Heart left ventricle (tissue), 11 donors: ENCODE measurements around the gene SEMA4A. TPM values are rescaled to one million over a fixed set of nuclear protein-coding genes. Genes with fewer than 3 reads are reported as not detected.

ENCODE experiments used
- polyA plus RNA-seq, 2 donors: library from polyadenylated mRNA; stranded (reverse); fragments of 200-250 nt; gene quantifications; one replicate each; pipeline ENCODE4 v1.2.3, GENCODE V29; 2013
- total RNA-seq, 9 donors: library from RNA; depleted of rRNA in 2 of 9; stranded (reverse); fragments of >200 nt in 2 of 9; fragmentation: NEBNext Ultra II Directional in 3 of 9; extraction: Animal tissue kit (Norgen Biotek cat#: 25700) in 3 of 9; gene quantifications; one replicate each; pipeline versions ENCODE4 v1.1.0 to v1.2.4, GENCODE V29; 2016 to 2023
- donor health status: ischemic (EF 13 %, LVEDD 7.1; RV severe dilation, severe dysfunction).
- donor health status: healthy with polysubstance abuse.
- donor health status: DM: no; HTN: yes; CAD: no.
- donor health status: DM: no; HTN: no; CAD: no.
- donor health status: ischemic (EF 25% LVEDD 5.7; RV mildly dilated, moderate dysfunction).
- donor health status: healthy.
- donor health status: DM: yes; HTN: yes; CAD: no.
- donor health status: PGD.
- donor health status: nonischemic (EF 23%, LVEDD 6.1; RV moderate dilation, normal function).

SEMA4A gene
- total and polyA plus RNA-seq, 11 donors: 0.60 to 10.2 (median 1.6) TPM

Other genes starting within 250 kb of the SEMA4A start
- 10 to 100 TPM; 15.1 to 33.3 (median 20.0) TPM for gene RIT1, start 242.2 kb upstream of the SEMA4A start, total RNA-seq
- gene RIT1, start 242.2 kb upstream of the SEMA4A start, polyA plus RNA-seq: 10 to 100 TPM in 1 of 2 donors, 1 to 10 TPM in 1; 8.1 to 20.1 TPM
- gene KHDC4, start 219.2 kb upstream of the SEMA4A start, total RNA-seq: 10 to 100 TPM; 16.9 to 28.0 (median 22.6) TPM
- 10 to 100 TPM; 17.4 to 19.1 TPM for gene KHDC4, start 219.2 kb upstream of the SEMA4A start, polyA plus RNA-seq
- gene RXFP4, start 211.9 kb upstream of the SEMA4A start, total RNA-seq: not detected
- under 1 TPM in 1 of 2 donors, not detected in 1; 0.07 TPM for gene RXFP4, start 211.9 kb upstream of the SEMA4A start, polyA plus RNA-seq
- gene ARHGEF2, start 175.0 kb upstream of the SEMA4A start, total RNA-seq: 10 to 100 TPM; 34.7 to 98.6 (median 61.6) TPM
- gene ARHGEF2, start 175.0 kb upstream of the SEMA4A start, polyA plus RNA-seq: 10 to 100 TPM; 23.9 to 28.8 TPM
- gene SSR2, start 132.6 kb upstream of the SEMA4A start, total RNA-seq: 100 to 1,000 TPM in 4 of 9 donors, 10 to 100 TPM in 5; 67.7 to 174 (median 81.2) TPM
- 100 to 1,000 TPM in 1 of 2 donors, 10 to 100 TPM in 1; 63.9 to 282 TPM for gene SSR2, start 132.6 kb upstream of the SEMA4A start, polyA plus RNA-seq
- 10 to 100 TPM; 21.0 to 34.1 (median 26.9) TPM for gene UBQLN4, start 99.8 kb upstream of the SEMA4A start, total RNA-seq
- 10 to 100 TPM; 15.1 to 37.3 TPM for gene UBQLN4, start 99.8 kb upstream of the SEMA4A start, polyA plus RNA-seq
- gene LAMTOR2, start 98.8 kb upstream of the SEMA4A start, total RNA-seq: 10 to 100 TPM; 51.5 to 83.2 (median 61.4) TPM
- 100 to 1,000 TPM in 1 of 2 donors, 10 to 100 TPM in 1; 88.6 to 106 TPM for gene LAMTOR2, start 98.8 kb upstream of the SEMA4A start, polyA plus RNA-seq
- gene RAB25, start 92.4 kb upstream of the SEMA4A start, total RNA-seq: not detected
- gene RAB25, start 92.4 kb upstream of the SEMA4A start, polyA plus RNA-seq: under 1 TPM in 1 of 2 donors, not detected in 1; 0.38 TPM
- gene MEX3A, start 71.1 kb upstream of the SEMA4A start, total RNA-seq: under 1 TPM; 0.12 to 0.53 (median 0.32) TPM
- under 1 TPM; 0.15 to 0.42 TPM for gene MEX3A, start 71.1 kb upstream of the SEMA4A start, polyA plus RNA-seq
- gene LMNA, start 38.9 kb upstream of the SEMA4A start, total RNA-seq: 100 to 1,000 TPM; 223 to 396 (median 279) TPM
- 100 to 1,000 TPM; 257 to 272 TPM for gene LMNA, start 38.9 kb upstream of the SEMA4A start, polyA plus RNA-seq
- gene SLC25A44, start 40.5 kb downstream of the SEMA4A start, total RNA-seq: 10 to 100 TPM; 16.4 to 27.4 (median 20.5) TPM
- gene SLC25A44, start 40.5 kb downstream of the SEMA4A start, polyA plus RNA-seq: 10 to 100 TPM in 1 of 2 donors, 1 to 10 TPM in 1; 5.8 to 29.3 TPM
- 100 to 1,000 TPM in 1 of 9 donors, 10 to 100 TPM in 8; 57.8 to 116 (median 62.4) TPM for gene PMF1, start 59.4 kb downstream of the SEMA4A start, total RNA-seq
- gene PMF1, start 59.4 kb downstream of the SEMA4A start, polyA plus RNA-seq: 100 to 1,000 TPM; 104 to 122 TPM
- gene BGLAP, start 88.6 kb downstream of the SEMA4A start, total RNA-seq: under 1 TPM in 6 of 9 donors, not detected in 3; 0.37 to 0.99 (median 0.65) TPM
- under 1 TPM; 0.32 to 0.57 TPM for gene BGLAP, start 88.6 kb downstream of the SEMA4A start, polyA plus RNA-seq
- 1 to 10 TPM in 3 of 9 donors, under 1 TPM in 4, not detected in 2; 0.42 to 1.9 (median 0.92) TPM for gene PAQR6, start 94.5 kb downstream of the SEMA4A start, total RNA-seq
- under 1 TPM; 0.26 to 0.61 TPM for gene PAQR6, start 94.5 kb downstream of the SEMA4A start, polyA plus RNA-seq
- gene SMG5, start 129.2 kb downstream of the SEMA4A start, total RNA-seq: 100 to 1,000 TPM in 1 of 9 donors, 10 to 100 TPM in 8; 60.6 to 104 (median 89.4) TPM
- 10 to 100 TPM; 56.3 to 94.3 TPM for gene SMG5, start 129.2 kb downstream of the SEMA4A start, polyA plus RNA-seq
- gene TMEM79, start 130.7 kb downstream of the SEMA4A start, total RNA-seq: 1 to 10 TPM in 7 of 9 donors, under 1 TPM in 2; 0.83 to 2.7 (median 1.3) TPM
- 1 to 10 TPM; 1.2 to 1.6 TPM for gene TMEM79, start 130.7 kb downstream of the SEMA4A start, polyA plus RNA-seq
- gene GLMP, start 142.1 kb downstream of the SEMA4A start, total RNA-seq: 10 to 100 TPM in 8 of 9 donors, 1 to 10 TPM in 1; 9.1 to 63.8 (median 16.7) TPM
- 10 to 100 TPM; 12.8 to 14.4 TPM for gene GLMP, start 142.1 kb downstream of the SEMA4A start, polyA plus RNA-seq
- gene VHLL, start 145.7 kb downstream of the SEMA4A start, total RNA-seq: not detected
- not detected for gene VHLL, start 145.7 kb downstream of the SEMA4A start, polyA plus RNA-seq
- 100 to 1,000 TPM; 105 to 152 (median 143) TPM for gene CCT3, start 184.7 kb downstream of the SEMA4A start, total RNA-seq
- gene CCT3, start 184.7 kb downstream of the SEMA4A start, polyA plus RNA-seq: 100 to 1,000 TPM in 1 of 2 donors, 10 to 100 TPM in 1; 83.1 to 246 TPM
- gene TSACC, start 184.9 kb downstream of the SEMA4A start, total RNA-seq: under 1 TPM in 2 of 9 donors, not detected in 7; 0.36 to 0.81 TPM
- not detected for gene TSACC, start 184.9 kb downstream of the SEMA4A start, polyA plus RNA-seq
- under 1 TPM in 1 of 9 donors, not detected in 8; 0.29 TPM for gene RHBG, start 215.6 kb downstream of the SEMA4A start, total RNA-seq
- gene RHBG, start 215.6 kb downstream of the SEMA4A start, polyA plus RNA-seq: not detected